Nephron progenitor cell (in vitro differentiated cells): Measurements from ENCODE around the gene GAS2L2.

ENCODE experiments used
- DNase-seq: peaks from one replicate; pipeline ENCODE4 v3.0.0; 2021
- H3K27ac Mint-ChIP-seq: 2 replicates; pipeline ENCODE4 v1.8.0; 2021; ENCODE audit warnings: mild to moderate bottlenecking, moderate library complexity, mixed read lengths
- H3K27me3 Mint-ChIP-seq: 2 replicates; pipeline ENCODE4 v1.8.0; 2021; ENCODE audit warnings: mild to moderate bottlenecking, low read depth, mixed read lengths; ENCODE audit not compliant: poor library complexity
- H3K36me3 Mint-ChIP-seq: 2 replicates; pipeline ENCODE4 v1.8.0; 2021; ENCODE audit warnings: low read depth, mixed read lengths
- H3K4me1 Mint-ChIP-seq: 2 replicates; pipeline ENCODE4 v1.8.0; 2021; ENCODE audit warnings: mixed read lengths
- H3K4me3 Mint-ChIP-seq: 2 replicates; pipeline ENCODE4 v1.8.0; 2021; ENCODE audit warnings: mild to moderate bottlenecking, moderate library complexity, mixed read lengths
- H3K9me3 Mint-ChIP-seq: 2 replicates; pipeline ENCODE4 v1.8.0; 2021; ENCODE audit warnings: mild to moderate bottlenecking, moderate library complexity, mixed read lengths
- TF ChIP-seq, protein P1 (sequence below): fragments of 200-600 bp; sonication (generic); IDR thresholded peaks from 2 replicates; pipeline ENCODE4 v1.5.0; 2021; ENCODE audit warnings: antibody characterized with exemption

The GAS2L2 gene

DNA sequence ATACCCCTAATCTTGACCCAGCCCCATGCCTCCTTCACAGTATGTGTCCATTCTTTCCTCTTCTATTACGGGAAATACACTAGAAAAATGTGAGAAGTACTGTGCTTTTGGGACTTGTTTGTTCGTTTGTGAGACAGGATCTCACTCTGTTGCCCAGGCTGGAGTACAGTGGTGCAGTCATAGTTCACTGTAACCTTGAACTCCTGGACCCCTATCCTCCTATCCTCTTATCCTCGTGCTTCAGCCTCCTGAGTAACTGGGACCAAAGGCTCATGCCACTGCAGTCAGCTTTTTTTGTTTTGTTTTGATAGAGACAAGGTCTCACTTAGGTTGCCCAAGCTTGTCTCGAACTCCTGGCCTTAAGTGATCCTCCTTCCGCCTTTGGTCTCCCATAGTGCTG, 51.5 kb downstream of the GAS2L2 start:
- Mint-ChIP-seq H3K36me3 (peaks cover 32% of the 10 kb centered on the region), H3K27me3 (no peaks in the 10 kb centered on the region), H3K4me3 (no peak overlapping the region), H3K27ac (no peak overlapping the region), H3K4me1 (no peaks in the 10 kb centered on the region), H3K9me3 (peaks cover 3% of the 10 kb centered on the region)
- TF ChIP-seq, protein P1, sequence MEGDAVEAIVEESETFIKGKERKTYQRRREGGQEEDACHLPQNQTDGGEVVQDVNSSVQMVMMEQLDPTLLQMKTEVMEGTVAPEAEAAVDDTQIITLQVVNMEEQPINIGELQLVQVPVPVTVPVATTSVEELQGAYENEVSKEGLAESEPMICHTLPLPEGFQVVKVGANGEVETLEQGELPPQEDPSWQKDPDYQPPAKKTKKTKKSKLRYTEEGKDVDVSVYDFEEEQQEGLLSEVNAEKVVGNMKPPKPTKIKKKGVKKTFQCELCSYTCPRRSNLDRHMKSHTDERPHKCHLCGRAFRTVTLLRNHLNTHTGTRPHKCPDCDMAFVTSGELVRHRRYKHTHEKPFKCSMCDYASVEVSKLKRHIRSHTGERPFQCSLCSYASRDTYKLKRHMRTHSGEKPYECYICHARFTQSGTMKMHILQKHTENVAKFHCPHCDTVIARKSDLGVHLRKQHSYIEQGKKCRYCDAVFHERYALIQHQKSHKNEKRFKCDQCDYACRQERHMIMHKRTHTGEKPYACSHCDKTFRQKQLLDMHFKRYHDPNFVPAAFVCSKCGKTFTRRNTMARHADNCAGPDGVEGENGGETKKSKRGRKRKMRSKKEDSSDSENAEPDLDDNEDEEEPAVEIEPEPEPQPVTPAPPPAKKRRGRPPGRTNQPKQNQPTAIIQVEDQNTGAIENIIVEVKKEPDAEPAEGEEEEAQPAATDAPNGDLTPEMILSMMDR, result no peak
- DNase-seq, result no peak

DNA sequence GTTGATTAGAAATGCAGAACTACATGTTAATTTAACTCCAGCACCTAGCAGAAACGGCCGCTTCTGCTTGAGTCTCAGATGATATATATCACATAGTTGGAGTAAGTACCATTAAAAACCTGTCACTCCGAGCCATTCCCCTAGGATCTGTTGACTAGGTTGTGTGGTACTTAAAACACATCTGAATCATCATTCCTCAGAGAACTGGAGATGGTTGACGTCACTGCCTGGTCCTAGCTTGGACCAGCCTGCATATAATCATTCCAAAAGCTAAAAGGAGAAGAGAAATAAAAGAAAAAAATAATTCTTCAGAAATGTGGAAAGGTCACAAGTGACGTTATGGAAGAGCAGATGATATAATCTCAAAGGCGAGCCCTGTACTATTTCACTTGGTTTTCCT, 52.9 kb downstream of the GAS2L2 start:
- Mint-ChIP-seq H3K27me3 (no peaks in the 10 kb centered on the region), H3K4me3 (no peak overlapping the region), H3K4me1 (peaks cover 6% of the 10 kb centered on the region), H3K9me3 (peaks cover 3% of the 10 kb centered on the region), H3K36me3 (peaks cover 40% of the 10 kb centered on the region), H3K27ac (no peak overlapping the region)
- DNase-seq, result no peak
- TF ChIP-seq, protein P1, result no peak

DNA sequence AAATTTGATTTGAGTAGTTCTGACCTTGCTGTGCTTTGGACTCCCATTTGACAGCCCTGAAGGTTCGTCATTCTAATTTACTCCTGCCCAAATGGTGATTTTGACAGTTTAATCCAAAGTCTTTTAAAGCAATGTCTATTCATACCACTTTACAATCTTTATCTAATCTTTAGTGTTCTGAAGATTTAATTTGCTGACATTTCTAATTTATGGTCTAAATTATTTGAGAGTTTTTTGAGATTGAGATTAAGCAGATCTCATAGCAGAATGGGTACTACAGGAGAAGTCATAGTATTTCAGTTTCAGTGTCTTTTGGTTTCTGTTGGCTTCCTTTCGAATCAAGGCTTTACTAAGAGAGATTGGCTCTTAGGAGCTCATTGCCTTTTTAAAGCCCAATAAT, 54.2 kb downstream of the GAS2L2 start:
- TF ChIP-seq, protein P1, result no peak
- Mint-ChIP-seq H3K9me3 (peaks cover 3% of the 10 kb centered on the region), H3K27ac (no peak overlapping the region), H3K4me3 (no peak overlapping the region), H3K27me3 (no peaks in the 10 kb centered on the region), H3K4me1 (peaks cover 6% of the 10 kb centered on the region), H3K36me3 (peaks cover 40% of the 10 kb centered on the region)
- no peak for DNase-seq

DNA sequence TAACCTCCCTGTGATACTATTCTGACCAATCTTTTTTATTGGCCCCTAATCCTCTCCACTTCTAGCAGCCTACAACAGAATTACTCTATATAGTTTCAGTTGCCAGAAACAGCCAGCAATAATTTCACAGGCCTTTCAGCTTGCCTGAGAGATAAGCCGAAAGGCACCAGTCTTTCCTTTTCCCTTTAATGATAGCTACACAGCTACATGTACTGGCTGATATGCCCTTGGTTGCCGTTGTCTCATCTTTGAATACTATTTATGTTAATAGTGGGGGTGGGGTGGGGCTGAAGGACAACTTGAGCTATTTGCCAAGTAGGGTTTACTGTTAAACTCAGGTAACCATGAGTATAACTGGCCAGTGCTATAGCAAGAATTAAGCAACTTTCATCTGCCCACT, 57.4 kb downstream of the GAS2L2 start:
- Mint-ChIP-seq H3K4me3 (no peak overlapping the region), H3K27me3 (no peaks in the 10 kb centered on the region), H3K9me3 (no peaks in the 10 kb centered on the region), H3K27ac (no peak overlapping the region), H3K36me3 (peaks cover 55% of the 10 kb centered on the region), H3K4me1 (peaks cover 12% of the 10 kb centered on the region)
- DNase-seq, result no peak
- TF ChIP-seq, protein P1, result no peak

DNA sequence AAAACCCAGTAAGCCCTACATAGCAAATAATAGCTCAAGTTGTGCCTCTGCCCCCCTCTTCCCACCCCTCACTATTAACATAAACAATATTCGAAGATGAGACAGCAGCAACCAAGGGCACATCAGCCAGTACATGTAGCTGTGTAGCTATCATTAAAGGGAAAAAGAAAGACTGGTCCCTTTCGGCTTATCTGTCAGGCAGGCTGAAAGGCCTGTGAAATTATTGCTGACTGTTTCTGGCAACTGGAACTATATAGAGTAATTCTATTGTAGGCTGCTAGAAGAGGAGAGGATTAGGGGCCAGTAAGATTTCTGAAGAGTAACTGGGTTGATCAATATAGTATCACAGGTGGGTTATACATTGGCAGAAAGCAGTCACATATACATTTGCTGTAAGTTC, 58.1 kb downstream of the GAS2L2 start:
- Mint-ChIP-seq H3K27me3 (no peaks in the 10 kb centered on the region), H3K36me3 (peaks cover 62% of the 10 kb centered on the region), H3K4me1 (peaks cover 12% of the 10 kb centered on the region), H3K9me3 (peaks cover 3% of the 10 kb centered on the region), H3K27ac (no peak overlapping the region), H3K4me3 (no peak overlapping the region)
- DNase-seq, result no peak
- TF ChIP-seq, protein P1, result no peak
